A673 (cell line): Measurements from ENCODE around the gene RNF175.

Experiments used
- CTCF ChIP-seq: fragments of 300-800, 200-600 bp; sonication (generic); conservative IDR thresholded peaks from 2 replicates; pipeline ENCODE4 v1.5.1; 2017; ENCODE audit warnings: low read depth, mild to moderate bottlenecking, antibody characterized with exemption, low read length, moderate library complexity, mixed read lengths
- EZH2 ChIP-seq: fragments of 200-600 bp; sonication (generic); IDR thresholded peaks from 2 replicates; pipeline ENCODE4 v1.6.1; 2017; ENCODE audit warnings: borderline replicate concordance, low read depth, mild to moderate bottlenecking, mixed read lengths, antibody characterized with exemption, low read length; ENCODE audit not compliant: poor library complexity, severe bottlenecking

- TF ChIP-seq CTCF (no peak), EZH2 (no peak)
Measured at GRCh38 chr4:153735906-153736461, 23.8 kb downstream of the RNF175 start.
